ENCODE data around the gene SNX24. TPM values are rescaled to one million over a fixed set of nuclear protein-coding genes. Genes with fewer than 3 reads are reported as not detected.

Gene SNX24
- total RNA-seq, 1 donor = 29.8 TPM

- no peak overlapping the region for H3K4me3 ChIP-seq (ENCODE audit: low read depth, low read length)
- no peak for DNase-seq (ENCODE audit: low read depth)
- TF ChIP-seq CTCF (IDR thresholded peaks at IDR 0.05; ENCODE audit: insufficient read depth, low read depth, low read length) = no peak
These were observed 132.7 kb downstream of the SNX24 start for GRCh38 chr5:122978068-122978467.

GRCh38 chr5:122978644-122979297, 133.4 kb downstream of the SNX24 start:
- no peak overlapping the region for H3K4me3 ChIP-seq (ENCODE audit: low read depth, low read length)
- DNase-seq (ENCODE audit: low read depth) = no peak
- no peak for TF ChIP-seq CTCF (IDR thresholded peaks at IDR 0.05; ENCODE audit: insufficient read depth, low read depth, low read length)

- no peak overlapping the region for H3K4me3 ChIP-seq (ENCODE audit: low read depth, low read length)
- TF ChIP-seq CTCF (IDR thresholded peaks at IDR 0.05; ENCODE audit: insufficient read depth, low read depth, low read length) = no peak
- DNase-seq (ENCODE audit: low read depth) = no peak
These were observed 136.4 kb downstream of the SNX24 start for GRCh38 chr5:122981846-122982245.

GRCh38 chr5:122982376-122982775, 137.0 kb downstream of the SNX24 start:
- no peak for DNase-seq (ENCODE audit: low read depth)
- TF ChIP-seq CTCF (IDR thresholded peaks at IDR 0.05; ENCODE audit: insufficient read depth, low read depth, low read length) = no peak
- no peak overlapping the region for H3K4me3 ChIP-seq (ENCODE audit: low read depth, low read length)

GRCh38 chr5:122984425-122984824, 139.0 kb downstream of the SNX24 start:
- H3K4me3 ChIP-seq (ENCODE audit: low read depth, low read length) = no peak overlapping the region
- TF ChIP-seq CTCF (IDR thresholded peaks at IDR 0.05; ENCODE audit: insufficient read depth, low read depth, low read length) = no peak
- DNase-seq (ENCODE audit: low read depth) = no peak

- no peak overlapping the region for H3K4me3 ChIP-seq (ENCODE audit: low read depth, low read length)
- no peak for TF ChIP-seq CTCF (IDR thresholded peaks at IDR 0.05; ENCODE audit: insufficient read depth, low read depth, low read length)
- DNase-seq (ENCODE audit: low read depth) = no peak
These were observed 139.7 kb downstream of the SNX24 start for GRCh38 chr5:122985006-122985700.

Data from fibroblast of villous mesenchyme (primary cell).